ENCODE results near the gene PRKAG2.

PRKAG2 gene

GRCh38 chr7:151781161-151781845, 95.6 kb downstream of the PRKAG2 start:
- Histone ChIP-seq H3K9me3 (ENCODE audit: insufficient read depth, low read depth, low read length) (peaks cover 4% of the 10 kb centered on the region; the same call in 1 of the 2 replicates), H3K36me3 (ENCODE audit: insufficient read depth, low read depth, low read length) (no peaks in the 10 kb centered on the region), H3K27me3 (ENCODE audit: insufficient read depth, low read length) (peaks cover 7% of the 10 kb centered on the region), H3K4me1 (ENCODE audit: insufficient read depth, low read length) (no peaks in the 10 kb centered on the region), H3K27ac (ENCODE audit: low read length) (no peak overlapping the region), H3K9ac (ENCODE audit: low read depth, low read length) (no peak overlapping the region), H3K4me3 (ENCODE audit: low read length) (no peak overlapping the region)

DNA sequence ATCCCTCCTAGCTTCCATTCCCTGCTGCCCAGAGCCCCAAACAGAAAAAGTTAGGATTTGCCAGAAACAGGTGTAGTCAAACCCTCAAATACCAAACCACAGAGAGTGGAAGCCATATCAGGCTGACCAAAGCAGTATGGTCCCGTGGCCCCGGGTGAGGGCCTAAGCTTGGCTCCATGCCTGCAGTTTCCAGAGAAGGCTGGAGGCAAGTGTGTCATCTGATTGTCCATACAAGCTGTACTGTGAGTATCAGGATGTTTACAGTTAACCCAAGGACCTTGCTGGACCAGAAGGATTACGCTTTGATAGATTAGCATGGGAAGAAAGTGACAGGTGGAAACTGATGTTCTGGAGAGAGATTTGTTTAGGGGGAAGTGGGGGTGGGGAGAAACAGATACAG, 96.3 kb downstream of the PRKAG2 start:
- Histone ChIP-seq H3K27ac (ENCODE audit: low read length) (no peak overlapping the region), H3K4me1 (ENCODE audit: insufficient read depth, low read length) (no peaks in the 10 kb centered on the region), H3K4me3 (ENCODE audit: low read length) (no peak overlapping the region), H3K36me3 (ENCODE audit: insufficient read depth, low read depth, low read length) (no peaks in the 10 kb centered on the region), H3K9me3 (ENCODE audit: insufficient read depth, low read depth, low read length) (peaks cover 4% of the 10 kb centered on the region; the same call in 1 of the 2 replicates), H3K27me3 (ENCODE audit: insufficient read depth, low read length) (peaks cover 7% of the 10 kb centered on the region), H3K9ac (ENCODE audit: low read depth, low read length) (no peak overlapping the region)

GRCh38 chr7:151779678-151780077, 97.2 kb downstream of the PRKAG2 start:
- no peak overlapping the region for H3K9ac ChIP-seq (ENCODE audit: low read depth, low read length)
- no peak overlapping the region for H3K27ac ChIP-seq (ENCODE audit: low read length)
- H3K27me3 ChIP-seq (ENCODE audit: insufficient read depth, low read length): peaks cover 7% of the 10 kb centered on the region
- no peak overlapping the region for H3K4me3 ChIP-seq (ENCODE audit: low read length)
- H3K9me3 ChIP-seq (ENCODE audit: insufficient read depth, low read depth, low read length): peaks cover 4% of the 10 kb centered on the region; the same call in 1 of the 2 replicates
- no peaks in the 10 kb centered on the region for H3K4me1 ChIP-seq (ENCODE audit: insufficient read depth, low read length)
- no peaks in the 10 kb centered on the region for H3K36me3 ChIP-seq (ENCODE audit: insufficient read depth, low read depth, low read length)

GRCh38 chr7:151779255-151779654, 97.7 kb downstream of the PRKAG2 start:
- Histone ChIP-seq H3K27me3 (ENCODE audit: insufficient read depth, low read length) (peaks cover 7% of the 10 kb centered on the region), H3K9ac (ENCODE audit: low read depth, low read length) (no peak overlapping the region), H3K27ac (ENCODE audit: low read length) (no peak overlapping the region), H3K36me3 (ENCODE audit: insufficient read depth, low read depth, low read length) (no peaks in the 10 kb centered on the region), H3K9me3 (ENCODE audit: insufficient read depth, low read depth, low read length) (peaks cover 4% of the 10 kb centered on the region; the same call in 1 of the 2 replicates), H3K4me1 (ENCODE audit: insufficient read depth, low read length) (no peaks in the 10 kb centered on the region), H3K4me3 (ENCODE audit: low read length) (no peak overlapping the region)

- Histone ChIP-seq H3K36me3 (ENCODE audit: insufficient read depth, low read depth, low read length) (no peaks in the 10 kb centered on the region), H3K9ac (ENCODE audit: low read depth, low read length) (no peak overlapping the region), H3K9me3 (ENCODE audit: insufficient read depth, low read depth, low read length) (peaks cover 4% of the 10 kb centered on the region; the same call in 1 of the 2 replicates), H3K4me3 (ENCODE audit: low read length) (no peak overlapping the region), H3K27ac (ENCODE audit: low read length) (no peak overlapping the region), H3K27me3 (ENCODE audit: insufficient read depth, low read length) (peaks cover 7% of the 10 kb centered on the region), H3K4me1 (ENCODE audit: insufficient read depth, low read length) (no peaks in the 10 kb centered on the region)
Measured at GRCh38 chr7:151777908-151778670, 98.8 kb downstream of the PRKAG2 start.

- Histone ChIP-seq H3K4me1 (ENCODE audit: insufficient read depth, low read length) (no peaks in the 10 kb centered on the region), H3K36me3 (ENCODE audit: insufficient read depth, low read depth, low read length) (no peaks in the 10 kb centered on the region), H3K27ac (ENCODE audit: low read length) (no peak overlapping the region), H3K4me3 (ENCODE audit: low read length) (no peak overlapping the region), H3K27me3 (ENCODE audit: insufficient read depth, low read length) (peaks cover 4% of the 10 kb centered on the region), H3K9ac (ENCODE audit: low read depth, low read length) (no peak overlapping the region), H3K9me3 (ENCODE audit: insufficient read depth, low read depth, low read length) (peaks cover 4% of the 10 kb centered on the region; the same call in 1 of the 2 replicates)
Measured at GRCh38 chr7:151777495-151777880, 99.4 kb downstream of the PRKAG2 start.

DNA sequence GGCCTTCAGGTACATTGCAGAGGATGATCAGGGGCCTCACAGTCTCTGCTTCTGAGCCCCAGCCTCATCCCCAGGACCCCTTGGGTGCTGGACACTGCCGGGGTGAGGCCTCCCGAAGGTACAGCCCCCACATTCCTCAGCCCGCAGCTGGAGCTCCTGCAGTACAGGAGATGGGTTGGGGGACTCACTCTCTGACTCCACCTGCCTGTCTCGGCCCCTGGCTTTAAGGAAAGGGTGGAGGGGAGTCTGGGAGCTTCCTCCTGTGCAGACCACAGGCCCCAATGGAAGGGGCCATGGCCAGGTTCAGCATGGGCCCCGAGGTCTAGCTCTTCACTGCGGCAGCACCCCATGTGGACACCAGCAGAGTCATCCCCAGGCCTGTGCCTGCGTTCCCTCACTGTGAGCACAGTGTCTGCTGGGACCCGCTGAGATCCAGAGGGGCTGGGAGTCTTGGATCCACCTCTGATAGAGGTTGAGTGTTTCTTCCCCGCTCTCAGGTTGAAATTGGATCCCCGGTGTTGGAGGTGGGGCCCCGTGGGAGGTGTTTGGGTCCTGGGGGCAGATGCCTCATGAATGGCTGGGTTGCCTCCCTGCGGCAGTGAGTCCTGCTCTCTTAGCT, 99.9 kb downstream of the PRKAG2 start:
- Histone ChIP-seq H3K4me3 (ENCODE audit: low read length) (no peak overlapping the region), H3K36me3 (ENCODE audit: insufficient read depth, low read depth, low read length) (no peaks in the 10 kb centered on the region), H3K9me3 (ENCODE audit: insufficient read depth, low read depth, low read length) (peaks cover 4% of the 10 kb centered on the region; the same call in 1 of the 2 replicates), H3K27me3 (ENCODE audit: insufficient read depth, low read length) (no peaks in the 10 kb centered on the region), H3K27ac (ENCODE audit: low read length) (no peak overlapping the region), H3K4me1 (ENCODE audit: insufficient read depth, low read length) (no peaks in the 10 kb centered on the region), H3K9ac (ENCODE audit: low read depth, low read length) (no peak overlapping the region)

DNA sequence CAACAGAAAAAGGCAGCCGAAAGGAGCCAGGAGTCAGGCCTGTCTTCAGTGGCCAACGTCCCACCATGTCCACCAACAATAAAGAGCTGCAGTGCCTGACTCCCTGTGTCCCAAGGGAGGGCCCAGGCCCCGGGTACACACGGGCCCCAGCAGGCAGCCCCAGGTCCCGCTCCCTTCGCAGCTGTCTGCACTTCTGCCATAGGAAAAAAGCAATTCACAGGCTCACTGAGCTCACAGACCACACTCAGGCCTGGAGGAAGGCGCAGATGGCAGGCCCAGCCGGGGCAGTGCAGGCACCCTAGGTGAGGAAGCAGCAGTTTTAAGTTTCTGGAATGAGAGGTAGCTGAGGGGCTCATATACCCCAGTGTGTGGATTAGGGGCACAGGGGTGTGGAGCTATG, 100.5 kb downstream of the PRKAG2 start:
- Histone ChIP-seq H3K4me1 (ENCODE audit: insufficient read depth, low read length) (no peaks in the 10 kb centered on the region), H3K36me3 (ENCODE audit: insufficient read depth, low read depth, low read length) (no peaks in the 10 kb centered on the region)

DNA sequence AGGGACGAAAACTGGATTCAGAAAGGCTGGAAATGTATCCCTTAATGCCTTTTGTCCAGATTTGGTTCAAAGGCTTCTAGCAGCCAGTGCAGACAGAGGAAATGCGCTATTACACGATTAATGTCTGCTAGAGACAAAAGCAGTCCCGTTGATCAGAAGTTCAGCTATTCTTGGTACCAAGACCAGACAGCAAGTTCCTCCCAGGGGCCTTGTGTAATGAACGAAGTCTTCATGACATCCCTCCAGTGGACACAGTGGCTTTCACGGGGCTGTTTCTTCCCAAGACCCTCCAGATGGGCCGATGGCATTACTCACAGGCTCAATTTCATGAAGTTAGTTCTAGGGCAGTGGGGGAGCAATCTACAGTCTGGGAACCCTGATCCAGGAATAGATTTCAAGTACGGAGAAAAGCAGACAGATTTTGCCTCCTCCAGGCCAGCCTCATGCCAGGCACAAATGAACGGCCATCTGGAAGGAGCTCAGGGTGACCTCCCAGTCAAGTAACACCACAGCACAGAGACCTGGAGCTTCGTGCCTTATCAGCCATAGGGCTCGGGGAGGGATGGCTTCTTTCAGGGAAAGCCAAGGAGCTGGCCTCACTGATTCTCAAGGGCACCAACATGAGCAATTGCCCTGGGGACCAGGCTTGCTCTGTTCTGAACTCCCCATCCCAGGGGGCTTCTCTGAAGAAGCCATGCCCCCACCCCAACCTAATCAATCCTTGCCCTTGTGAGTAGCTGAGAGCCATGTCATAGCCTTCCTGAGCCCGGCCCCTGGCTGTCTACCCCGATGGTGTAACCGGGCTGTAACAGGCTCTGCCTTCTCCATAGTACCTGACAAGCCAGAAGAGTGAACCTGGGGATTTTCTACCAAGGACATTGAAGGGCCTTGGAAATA, 101.1 kb downstream of the PRKAG2 start:
- Histone ChIP-seq H3K9ac (ENCODE audit: low read depth, low read length) (no peak overlapping the region), H3K27me3 (ENCODE audit: insufficient read depth, low read length) (no peaks in the 10 kb centered on the region), H3K4me3 (ENCODE audit: low read length) (no peak overlapping the region), H3K27ac (ENCODE audit: low read length) (no peak overlapping the region), H3K9me3 (ENCODE audit: insufficient read depth, low read depth, low read length) (peaks cover 4% of the 10 kb centered on the region; the same call in 1 of the 2 replicates), H3K4me1 (ENCODE audit: insufficient read depth, low read length) (no peaks in the 10 kb centered on the region), H3K36me3 (ENCODE audit: insufficient read depth, low read depth, low read length) (no peaks in the 10 kb centered on the region)

More for the DNA sequence above, 100.5 kb downstream of the PRKAG2 start:
- Histone ChIP-seq H3K27ac (ENCODE audit: low read length) (no peak overlapping the region), H3K9me3 (ENCODE audit: insufficient read depth, low read depth, low read length) (peaks cover 4% of the 10 kb centered on the region; the same call in 1 of the 2 replicates), H3K9ac (ENCODE audit: low read depth, low read length) (no peak overlapping the region), H3K27me3 (ENCODE audit: insufficient read depth, low read length) (no peaks in the 10 kb centered on the region), H3K4me3 (ENCODE audit: low read length) (no peak overlapping the region)

DNA sequence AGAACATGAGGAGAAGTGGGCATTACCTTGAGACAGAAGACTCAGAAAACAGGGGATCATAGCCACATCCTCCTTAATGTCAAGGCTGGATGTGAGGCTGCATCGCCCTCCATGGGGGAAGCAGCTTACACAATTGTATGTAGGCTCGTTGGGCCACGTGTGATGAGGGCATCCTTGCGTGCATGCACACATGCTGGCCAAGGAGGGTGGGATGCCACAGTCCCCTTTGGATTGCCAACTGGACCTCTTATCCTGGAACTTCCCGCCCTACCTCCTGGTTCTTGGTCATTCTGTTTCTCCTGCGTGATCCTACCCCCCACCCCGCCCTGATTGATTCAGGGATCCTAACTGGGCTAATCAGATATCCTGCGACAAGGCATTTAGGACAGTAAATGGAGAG, 102.0 kb downstream of the PRKAG2 start:
- Histone ChIP-seq H3K9ac (ENCODE audit: low read depth, low read length) (no peak overlapping the region), H3K27me3 (ENCODE audit: insufficient read depth, low read length) (no peaks in the 10 kb centered on the region), H3K4me1 (ENCODE audit: insufficient read depth, low read length) (no peaks in the 10 kb centered on the region), H3K4me3 (ENCODE audit: low read length) (no peak overlapping the region), H3K9me3 (ENCODE audit: insufficient read depth, low read depth, low read length) (peaks cover 4% of the 10 kb centered on the region; the same call in 1 of the 2 replicates), H3K27ac (ENCODE audit: low read length) (no peak overlapping the region), H3K36me3 (ENCODE audit: insufficient read depth, low read depth, low read length) (no peaks in the 10 kb centered on the region)

GRCh38 chr7:151773797-151774196, 103.1 kb downstream of the PRKAG2 start:
- peaks cover 4% of the 10 kb centered on the region; the same call in 1 of the 2 replicates for H3K9me3 ChIP-seq (ENCODE audit: insufficient read depth, low read depth, low read length)
- no peaks in the 10 kb centered on the region for H3K36me3 ChIP-seq (ENCODE audit: insufficient read depth, low read depth, low read length)
- H3K4me3 ChIP-seq (ENCODE audit: low read length): no peak overlapping the region
- no peak overlapping the region for H3K27ac ChIP-seq (ENCODE audit: low read length)
- no peaks in the 10 kb centered on the region for H3K4me1 ChIP-seq (ENCODE audit: insufficient read depth, low read length)
- H3K27me3 ChIP-seq (ENCODE audit: insufficient read depth, low read length): no peaks in the 10 kb centered on the region
- H3K9ac ChIP-seq (ENCODE audit: low read depth, low read length): no peak overlapping the region
